NB4 (cell line): ENCODE measurements around the gene ARHGAP15.

Source experiments
- DNase-seq: peaks from one replicate; pipeline ENCODE4 v3.0.0; 2010; ENCODE audit warnings: low read depth
- H3K4me3 ChIP-seq: one replicate; pipeline ENCODE4 v1.5.1; 2011; ENCODE audit warnings: mild to moderate bottlenecking, low read depth, low read length, moderate library complexity
- MYC ChIP-seq: IDR thresholded peaks from 2 replicates; pipeline ENCODE4 v1.6.1; 2011; ENCODE audit warnings: low read depth, low read length
- POLR2A ChIP-seq: IDR thresholded peaks from 2 replicates; pipeline ENCODE4 v1.6.1; 2011; ENCODE audit warnings: mild to moderate bottlenecking; ENCODE audit not compliant: insufficient read length; ENCODE audit errors: extremely low read depth
- TF ChIP-seq, protein P1 (sequence below): IDR thresholded peaks from 2 replicates; pipeline ENCODE4 v1.6.1; 2011; ENCODE audit warnings: low read depth, low read length
- TF ChIP-seq, protein P2 (sequence below): IDR thresholded peaks from one replicate; pipeline ENCODE4 v1.5.1; 2012; ENCODE audit warnings: low read depth, low read length

Gene ARHGAP15

DNA sequence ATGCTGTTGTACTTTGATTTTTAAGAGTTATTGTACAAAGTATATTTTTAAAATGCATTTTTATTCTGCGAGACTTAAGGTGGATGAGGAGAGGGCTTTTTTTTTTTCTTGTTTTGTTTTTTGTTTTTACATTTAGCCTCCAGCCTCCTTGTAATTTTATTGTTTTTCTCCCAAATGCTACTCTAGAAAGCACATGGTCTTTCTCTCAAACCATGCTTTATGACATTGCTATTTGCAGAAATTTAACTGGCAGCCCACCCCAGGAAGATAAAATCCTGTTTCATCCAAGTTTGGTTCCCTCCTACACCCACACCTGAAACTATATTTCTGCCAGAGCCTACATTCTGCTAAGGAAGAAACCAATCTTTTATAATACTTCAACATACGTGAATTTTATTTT lies 184.6 kb downstream of the ARHGAP15 start:
- no peak overlapping the region for H3K4me3 ChIP-seq
- no peak for TF ChIP-seq MYC
- TF ChIP-seq, protein P1, sequence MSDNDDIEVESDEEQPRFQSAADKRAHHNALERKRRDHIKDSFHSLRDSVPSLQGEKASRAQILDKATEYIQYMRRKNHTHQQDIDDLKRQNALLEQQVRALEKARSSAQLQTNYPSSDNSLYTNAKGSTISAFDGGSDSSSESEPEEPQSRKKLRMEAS: 0 out of 2 replicates have a peak, but pooled peaks have one; percentile 29
- DNase-seq: no peak

DNA sequence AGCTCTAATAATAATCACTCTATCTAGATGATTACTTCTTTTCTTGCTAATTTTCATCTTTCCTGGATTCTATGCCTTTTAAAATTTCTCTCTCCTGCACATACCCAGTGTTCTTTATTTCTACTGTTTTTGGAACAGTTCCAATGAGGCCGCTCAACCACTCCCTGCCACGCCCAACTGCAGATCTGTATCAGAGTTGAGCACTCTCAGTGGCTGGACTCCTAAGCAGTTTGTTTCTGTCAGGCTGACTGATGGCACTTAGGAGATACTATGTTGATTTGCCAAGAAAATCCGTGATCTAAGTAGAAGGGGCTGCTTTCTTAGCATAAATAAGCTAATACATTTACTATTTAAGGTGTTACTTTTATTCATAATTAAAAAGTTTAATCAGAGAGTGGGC lies 192.8 kb downstream of the ARHGAP15 start:
- no peak overlapping the region for H3K4me3 ChIP-seq
- TF ChIP-seq POLR2A (no peak), MYC (no peak)
- TF ChIP-seq, protein P1: no peak
- TF ChIP-seq, protein P2, sequence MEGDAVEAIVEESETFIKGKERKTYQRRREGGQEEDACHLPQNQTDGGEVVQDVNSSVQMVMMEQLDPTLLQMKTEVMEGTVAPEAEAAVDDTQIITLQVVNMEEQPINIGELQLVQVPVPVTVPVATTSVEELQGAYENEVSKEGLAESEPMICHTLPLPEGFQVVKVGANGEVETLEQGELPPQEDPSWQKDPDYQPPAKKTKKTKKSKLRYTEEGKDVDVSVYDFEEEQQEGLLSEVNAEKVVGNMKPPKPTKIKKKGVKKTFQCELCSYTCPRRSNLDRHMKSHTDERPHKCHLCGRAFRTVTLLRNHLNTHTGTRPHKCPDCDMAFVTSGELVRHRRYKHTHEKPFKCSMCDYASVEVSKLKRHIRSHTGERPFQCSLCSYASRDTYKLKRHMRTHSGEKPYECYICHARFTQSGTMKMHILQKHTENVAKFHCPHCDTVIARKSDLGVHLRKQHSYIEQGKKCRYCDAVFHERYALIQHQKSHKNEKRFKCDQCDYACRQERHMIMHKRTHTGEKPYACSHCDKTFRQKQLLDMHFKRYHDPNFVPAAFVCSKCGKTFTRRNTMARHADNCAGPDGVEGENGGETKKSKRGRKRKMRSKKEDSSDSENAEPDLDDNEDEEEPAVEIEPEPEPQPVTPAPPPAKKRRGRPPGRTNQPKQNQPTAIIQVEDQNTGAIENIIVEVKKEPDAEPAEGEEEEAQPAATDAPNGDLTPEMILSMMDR: no peak
- no peak for DNase-seq

DNA sequence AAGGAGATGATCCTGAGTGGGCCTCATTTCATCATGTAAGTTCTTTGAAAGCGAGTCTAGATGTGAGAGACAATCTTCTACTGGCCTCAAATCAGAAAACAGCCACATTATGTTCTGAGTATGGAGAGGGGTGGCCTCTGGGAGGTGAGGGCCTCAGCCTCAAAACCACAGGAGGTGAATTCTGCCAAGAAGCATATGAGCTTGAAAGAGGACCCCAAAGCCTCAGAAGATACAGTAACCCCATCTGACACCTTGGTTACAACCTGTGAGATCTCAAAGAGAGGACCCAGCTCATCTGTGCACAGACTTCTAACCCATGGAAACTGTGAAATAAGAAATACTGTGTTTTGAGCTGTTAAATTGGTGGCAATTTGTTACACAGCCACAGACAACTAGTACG lies 200.1 kb downstream of the ARHGAP15 start:
- H3K4me3 ChIP-seq: no peak overlapping the region
- no peak for DNase-seq
- TF ChIP-seq, protein P1: no peak
- TF ChIP-seq, protein P2: no peak
- TF ChIP-seq MYC (no peak), POLR2A (no peak)

DNA sequence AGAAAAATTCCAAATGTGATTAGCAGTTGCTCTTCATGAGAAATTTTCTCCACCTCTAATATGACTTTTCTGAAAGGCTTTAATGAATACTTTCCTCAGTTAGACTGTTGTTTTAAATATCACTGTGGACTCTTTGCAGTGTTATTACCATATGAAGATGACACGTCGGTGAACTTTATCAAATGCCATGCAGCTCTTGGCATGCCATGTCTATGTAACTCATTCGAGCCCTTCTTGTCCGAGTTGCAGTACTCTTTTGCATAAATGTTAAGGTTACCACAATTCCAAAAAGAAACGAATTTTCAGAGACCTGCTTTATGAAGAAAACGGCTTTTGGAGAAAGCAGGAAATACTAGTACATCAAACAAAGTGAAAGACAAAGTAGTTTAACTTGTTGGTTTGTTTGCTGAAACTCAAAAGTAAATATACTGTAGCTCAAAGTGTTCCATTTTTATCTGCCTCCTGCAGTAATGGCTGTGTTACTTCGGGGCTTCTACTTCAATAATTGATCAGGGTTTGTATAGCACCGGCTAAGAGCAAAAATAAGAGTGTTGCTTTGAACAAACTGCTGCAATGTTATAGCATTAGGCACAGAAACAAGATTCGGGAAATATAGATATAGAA lies 204.1 kb downstream of the ARHGAP15 start:
- no peak overlapping the region for H3K4me3 ChIP-seq
- TF ChIP-seq, protein P1: no peak
- TF ChIP-seq, protein P2: no peak
- TF ChIP-seq MYC: no peak
- no peak for TF ChIP-seq POLR2A
- DNase-seq: no peak

DNA sequence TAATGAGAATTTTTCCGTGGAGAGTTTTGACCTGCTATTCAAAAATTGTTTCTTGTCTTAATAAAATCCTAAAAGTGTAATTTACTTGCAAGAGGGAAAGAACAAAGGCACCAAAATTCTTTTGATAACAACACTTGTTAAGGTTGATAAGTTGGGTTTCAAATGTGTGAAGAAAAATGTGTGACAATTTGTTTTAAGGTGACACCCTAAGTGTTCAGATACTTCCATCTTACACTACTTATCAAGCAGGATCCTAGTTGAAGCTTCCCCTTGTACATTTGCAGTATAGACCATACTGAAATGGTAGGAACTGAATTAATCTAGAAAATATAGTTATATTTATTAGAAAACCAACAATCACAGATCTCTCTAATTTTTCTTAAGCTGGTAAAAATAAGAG lies 204.6 kb downstream of the ARHGAP15 start:
- no peak for DNase-seq
- TF ChIP-seq MYC (no peak), POLR2A (no peak)
- TF ChIP-seq, protein P1: no peak
- TF ChIP-seq, protein P2: no peak
- no peak overlapping the region for H3K4me3 ChIP-seq

DNA sequence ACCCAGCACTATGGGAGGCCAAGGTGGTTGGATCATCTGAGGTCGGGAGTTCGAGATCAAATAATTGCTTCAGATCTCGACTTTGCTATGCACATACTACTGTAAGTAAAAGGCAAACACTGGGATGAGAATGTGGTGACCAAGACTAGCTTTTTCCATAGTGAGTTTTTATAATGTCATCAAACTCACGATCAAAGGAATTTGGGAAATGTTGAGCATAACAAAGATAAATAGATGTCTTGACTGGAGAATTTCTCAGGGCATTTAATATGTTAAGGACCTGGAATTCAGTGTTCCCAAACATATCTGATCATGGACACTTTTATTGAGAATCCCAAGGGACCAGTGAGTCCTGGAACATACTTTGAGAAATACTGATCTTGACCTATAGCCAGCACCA lies 205.6 kb downstream of the ARHGAP15 start:
- TF ChIP-seq, protein P2: no peak
- TF ChIP-seq POLR2A (no peak), MYC (no peak)
- TF ChIP-seq, protein P1: no peak
- H3K4me3 ChIP-seq: no peak overlapping the region
- DNase-seq: no peak
